Choroid plexus epithelial cell (primary cell): ENCODE measurements around the gene CD274.

Experiments
- DNase-seq: peaks from one replicate; pipeline ENCODE4 v3.0.0-alpha.2; 2010; ENCODE audit warnings: low read depth
- H3K4me3 ChIP-seq: 2 replicates; pipeline ENCODE4 v1.5.1; 2011; ENCODE audit warnings: low read depth, mild to moderate bottlenecking, control low read depth, low read length, moderate library complexity
- CTCF ChIP-seq: conservative IDR thresholded peaks from 2 replicates; pipeline ENCODE4 v1.5.1; 2011; ENCODE audit warnings: low read depth, mild to moderate bottlenecking, control low read depth, inconsistent platforms, low read length, moderate library complexity

Gene CD274

GRCh38 chr9:5447337-5447736 lies 3.0 kb upstream of the CD274 start:
- no peak for DNase-seq
- no peak overlapping the region for H3K4me3 ChIP-seq
- no peak for TF ChIP-seq CTCF

- no peak for TF ChIP-seq CTCF
- no peak overlapping the region for H3K4me3 ChIP-seq
- DNase-seq, result no peak
Observed at GRCh38 chr9:5448016-5448415, 2.3 kb upstream of the CD274 start.

GRCh38 chr9:5448461-5449435 lies 1.6 kb upstream of the CD274 start:
- DNase-seq, result no peak
- no peak overlapping the region for H3K4me3 ChIP-seq

GRCh38 chr9:5449521-5450358 lies 602 bp upstream of the CD274 start:
- H3K4me3 ChIP-seq, result peak overlapping the region; percentile 70
- no peak for TF ChIP-seq CTCF
- no peak for DNase-seq

More at GRCh38 chr9:5448461-5449435, 1.6 kb upstream of the CD274 start:
- TF ChIP-seq CTCF, result no peak

- TF ChIP-seq CTCF, result no peak
- no peak overlapping the region for H3K4me3 ChIP-seq
- no peak for DNase-seq
Observed at GRCh38 chr9:5452286-5452609, 1.9 kb downstream of the CD274 start.

- no peak for TF ChIP-seq CTCF
- no peak overlapping the region for H3K4me3 ChIP-seq
- DNase-seq, result no peak
Observed at GRCh38 chr9:5453004-5453403, 2.7 kb downstream of the CD274 start.
